H1 (cell line): Measurements from ENCODE around the gene CPNE4. TPM values are rescaled to one million over a fixed set of nuclear protein-coding genes. Genes with fewer than 3 reads are reported as not detected.
"Not testable (repeated sequence)": the region's sequence is repeated elsewhere in the genome, so short reads cannot be mapped to it uniquely, and the experiment has no call there.

Experiments used
- CTCF ChIA-PET: fragments of 300-600 bp; sonication (Branson Sonifier 250); formaldehyde crosslinking; loops from one replicate; lab custom pipeline; 2021; ENCODE audit not compliant: partially characterized antibody; lab: Charles Lee
- POLR2A ChIA-PET: fragments of 300-600 bp; sonication (Branson Sonifier 250); formaldehyde crosslinking; loops from one replicate; lab custom pipeline; 2021; ENCODE audit warnings: inconsistent platforms; ENCODE audit not compliant: partially characterized antibody; lab: Charles Lee
- DNase-seq, 2 experiments: peaks; one replicate each; pipeline versions ENCODE4 v3.0.0 to v3.0.0-alpha.2; 2010 to 2022; ENCODE audit warnings: low spot score in 2 of 2, low read depth in 1 of 2, mixed read lengths in 1 of 2
- FAIRE-seq: peaks from 2 replicates; lab custom pipeline; 2011; peaks lifted over from hg19 to GRCh38; lab: Jason Lieb, UNC
- H2AFZ ChIP-seq: 2 replicates; pipeline ENCODE4 v1.8.1; 2012; ENCODE audit warnings: low read length, inconsistent platforms
- H2AK5ac ChIP-seq: 2 replicates; pipeline ENCODE4 v1.6.1; 2013; ENCODE audit warnings: low read depth, low read length
- H2BK120ac ChIP-seq: replicated peaks from 2 replicates; pipeline ENCODE3; 2013; ENCODE audit warnings: low read depth, low read length, inconsistent platforms
- H2BK12ac ChIP-seq: 2 replicates; pipeline ENCODE4 v1.6.1; 2013; ENCODE audit warnings: low read depth, low read length
- H2BK15ac ChIP-seq: 2 replicates; pipeline ENCODE4 v1.6.1; 2013; ENCODE audit warnings: low read length
- H2BK20ac ChIP-seq: 2 replicates; pipeline ENCODE4 v1.6.1; 2013; ENCODE audit warnings: low read length
- H2BK5ac ChIP-seq: 2 replicates; pipeline ENCODE4 v1.6.1; 2013; ENCODE audit warnings: low read depth, low read length
- H3K14ac ChIP-seq: 2 replicates; pipeline ENCODE4 v1.6.1; 2013; ENCODE audit warnings: inconsistent platforms; ENCODE audit not compliant: insufficient read length
- H3K18ac ChIP-seq: 2 replicates; pipeline ENCODE4 v1.6.1; 2013; ENCODE audit warnings: low read length; ENCODE audit errors: extremely low read depth
- H3K23ac ChIP-seq: 2 replicates; pipeline ENCODE4 v1.6.1; 2013; ENCODE audit warnings: inconsistent platforms; ENCODE audit not compliant: insufficient read length
- H3K23me2 ChIP-seq: 2 replicates; pipeline ENCODE4 v1.6.1; 2013; ENCODE audit warnings: low read depth, low read length
- H3K27ac ChIP-seq: 2 replicates; pipeline ENCODE4 v1.6.1; 2011; ENCODE audit warnings: low read depth, low read length, inconsistent platforms
- H3K27me3 ChIP-seq, 4 experiments: replicated peaks in 1 of 4; 1 replicate in 1 of 4; 2 replicates in 3 of 4; pipeline versions ENCODE4 v1.6.1 to v1.8.1; 2011 to 2013; ENCODE audit warnings: low read length in 3 of 4, mild to moderate bottlenecking in 3 of 4, inconsistent platforms in 2 of 4, mixed read lengths in 2 of 4, moderate library complexity in 1 of 4; ENCODE audit not compliant: control insufficient read depth in 3 of 4, insufficient read depth in 3 of 4; ENCODE audit errors: extremely low read depth in 1 of 4
- H3K36me3 ChIP-seq, 4 experiments: 2 replicates each; pipeline versions ENCODE4 v1.6.1 to v1.8.1; 2011 to 2013; ENCODE audit warnings: mild to moderate bottlenecking in 4 of 4, low read length in 3 of 4, moderate library complexity in 2 of 4, control low read depth in 1 of 4, inconsistent platforms in 1 of 4; ENCODE audit not compliant: insufficient read depth in 4 of 4, control insufficient read depth in 2 of 4
- H3K4ac ChIP-seq: replicated peaks from 2 replicates; pipeline ENCODE3; 2013; ENCODE audit warnings: low read length, low read depth, mixed read lengths, inconsistent platforms; ENCODE audit not compliant: insufficient read length
- H3K4me1 ChIP-seq, 4 experiments: replicated peaks in 1 of 4; 1 replicate in 1 of 4; 2 replicates in 3 of 4; pipeline versions ENCODE4 v1.6.1 to v1.8.1; 2011 to 2013; ENCODE audit warnings: low read length in 3 of 4, inconsistent platforms in 2 of 4, mixed read lengths in 1 of 4; ENCODE audit not compliant: insufficient read depth in 4 of 4, control insufficient read depth in 3 of 4
- H3K4me2 ChIP-seq, 2 experiments: 2 replicates each; pipeline versions ENCODE4 v1.6.1 to v1.8.1; 2011 to 2013; ENCODE audit warnings: low read depth in 2 of 2, low read length in 2 of 2, control low read depth in 1 of 2, inconsistent platforms in 1 of 2, mild to moderate bottlenecking in 1 of 2; ENCODE audit not compliant: insufficient read depth in 1 of 2
- H3K4me3 ChIP-seq, 4 experiments: fragments of 200-600, 300-600 bp in 1 of 4; sonication (generic), shearing (Covaris generic), sonication (Bioruptor Twin) in 1 of 4; 2 replicates each; pipeline versions ENCODE4 v1.5.1 to v1.8.1; 2011 to 2016; ENCODE audit warnings: low read length in 4 of 4, low read depth in 3 of 4, control low read depth in 2 of 4, inconsistent platforms in 2 of 4, mild to moderate bottlenecking in 2 of 4, mixed read lengths in 1 of 4, moderate library complexity in 1 of 4; ENCODE audit not compliant: insufficient read depth in 2 of 4; ENCODE audit errors: extremely low read depth in 1 of 4
- H3K56ac ChIP-seq: replicated peaks from 2 replicates; pipeline ENCODE3; 2013; ENCODE audit warnings: low read depth, mild to moderate bottlenecking, mixed read lengths, low read length, inconsistent platforms; ENCODE audit not compliant: insufficient read length
- H3K79me1 ChIP-seq: 2 replicates; pipeline ENCODE4 v1.6.1; 2013; ENCODE audit warnings: low read depth, low read length, control low read depth
- H3K79me2 ChIP-seq, 2 experiments: 2 replicates each; pipeline versions ENCODE4 v1.6.1 to v1.8.1; 2012 to 2013; ENCODE audit warnings: low read length in 2 of 2, mild to moderate bottlenecking in 2 of 2, inconsistent platforms in 1 of 2; ENCODE audit not compliant: insufficient read depth in 2 of 2, control insufficient read depth in 1 of 2
- H3K9ac ChIP-seq, 4 experiments: replicated peaks in 1 of 4; 1 replicate in 1 of 4; 2 replicates in 3 of 4; pipeline versions ENCODE4 v1.6.1 to v1.8.1; 2011 to 2013; ENCODE audit warnings: low read depth in 3 of 4, low read length in 3 of 4, control low read depth in 2 of 4, mild to moderate bottlenecking in 2 of 4, moderate library complexity in 2 of 4, inconsistent platforms in 1 of 4; ENCODE audit errors: extremely low read depth in 1 of 4
- H3K9me3 ChIP-seq, 2 experiments: 2 replicates each; pipeline versions ENCODE4 v1.6.1 to v1.8.1; 2012 to 2013; ENCODE audit warnings: mild to moderate bottlenecking in 2 of 2, moderate library complexity in 2 of 2, control low read depth in 1 of 2, inconsistent platforms in 1 of 2, low read depth in 1 of 2, low read length in 1 of 2, mixed read lengths in 1 of 2; ENCODE audit not compliant: insufficient read depth in 2 of 2
- H4K20me1 ChIP-seq, 2 experiments: replicated peaks in 1 of 2; 2 replicates each; pipeline versions ENCODE3 to v1.8.1; 2011 to 2013; ENCODE audit warnings: inconsistent platforms in 2 of 2, low read length in 2 of 2, mild to moderate bottlenecking in 1 of 2; ENCODE audit not compliant: insufficient read depth in 2 of 2, control insufficient read depth in 1 of 2
- H4K5ac ChIP-seq: 2 replicates; pipeline ENCODE4 v1.6.1; 2013; ENCODE audit warnings: low read length, low read depth, mixed read lengths, inconsistent platforms; ENCODE audit not compliant: insufficient read length
- H4K8ac ChIP-seq: 2 replicates; pipeline ENCODE4 v1.8.0; 2013; ENCODE audit warnings: mild to moderate bottlenecking, moderate library complexity, low read length, inconsistent platforms; ENCODE audit not compliant: insufficient read depth; ENCODE audit errors: extremely low read depth
- H4K91ac ChIP-seq: replicated peaks from 2 replicates; pipeline ENCODE3; 2013; ENCODE audit warnings: low read length, mixed read lengths, inconsistent platforms; ENCODE audit not compliant: insufficient read length
- BCL11A ChIP-seq, 2 experiments: IDR thresholded peaks; one replicate each; pipeline ENCODE4 v1.6.1; 2011; ENCODE audit warnings: low read depth in 2 of 2, low read length in 2 of 2, mild to moderate bottlenecking in 2 of 2
- WGBS, 2 experiments: shearing (Covaris generic) in 1 of 2; methylation state at CpG; one replicate each; pipeline versions ENCODE4 v1.1.6 to v1.1.7; 2013 to 2015; ENCODE audit warnings: low lambda C conversion rate in 2 of 2, mixed read lengths in 2 of 2, inconsistent platforms in 1 of 2, low coverage in 1 of 2, missing lambda C conversion rate in 1 of 2; ENCODE audit not compliant: insufficient replicate concordance in 2 of 2, insufficient coverage in 1 of 2, insufficient read length in 1 of 2; ENCODE audit errors: extremely low coverage in 1 of 2, missing lambda C conversion rate in 1 of 2; 5-methylcytosine and 5-hydroxymethylcytosine counted together
- polyA plus RNA-seq, 7 experiments: library from polyadenylated mRNA; depleted of rRNA in 3 of 7; stranded (reverse) in 5 of 7; unstranded in 2 of 7; fragments of >200 nt in 5 of 7; fragments of 200-250 nt in 2 of 7; gene quantifications; 1 replicate in 5 of 7; 2 replicates in 1 of 7; 4 replicates in 1 of 7; pipeline versions ENCODE4 v1.2.1 to v1.2.3, GENCODE V29; 2011 to 2013; ENCODE audit warnings: missing spikeins in 2 of 7, mixed read lengths in 2 of 7
- total RNA-seq: library from RNA; stranded (reverse); fragmentation: NEBNext Ultra II Directional; extraction: Animal tissue kit (Norgen Biotek cat#: 25700); gene quantifications from 2 replicates; pipeline ENCODE4 v1.2.1, GENCODE V29; 2021

CPNE4 gene
- total and polyA plus RNA-seq, 2 of the 8 experiments (the other 6 are each of a cell fraction or from before 2014, with no cell fraction given), result 0.82 to 3.8 TPM

DNA sequence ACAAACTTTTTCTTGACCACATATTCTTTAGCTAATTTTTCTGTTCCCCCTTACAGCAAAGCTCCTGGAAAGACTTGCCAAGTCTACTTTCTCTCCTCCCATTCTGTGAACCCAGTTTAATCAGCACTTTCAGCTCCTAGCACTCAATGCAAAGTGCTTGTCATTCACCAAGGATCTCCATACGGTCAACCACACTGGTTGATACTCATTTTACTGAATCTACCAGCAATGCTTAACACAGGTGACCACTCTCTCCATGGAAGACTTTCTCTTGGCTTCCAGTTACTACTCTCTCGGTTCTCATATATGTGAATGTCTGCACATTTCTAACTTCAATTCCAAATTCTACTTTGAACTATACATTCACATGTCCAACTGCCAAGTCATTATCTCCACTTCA is 543.7 kb downstream of the CPNE4 start:
- Histone ChIP-seq H3K56ac (no peak overlapping the region), H3K36me3 (peaks cover 4 to 67% (median 26%) of the 10 kb centered on the region in 4 experiments; a peak in 7 of 8 replicates), H3K27me3 (no peaks in the 10 kb centered on the region), H3K18ac (no peak overlapping the region), H4K5ac (no peak overlapping the region), H3K23me2 (no peaks in the 10 kb centered on the region), H3K4me2 (no peak overlapping the region), H3K4me1 (no peaks in the 10 kb centered on the region), H4K8ac (no peak overlapping the region), H4K91ac (no peak overlapping the region), H3K27ac (no peak overlapping the region), H3K79me2 (peaks cover 0 to 40% of the 10 kb centered on the region in 2 experiments; a peak in 2 of 4 replicates), H2BK12ac (no peak overlapping the region), H3K9ac (no peak overlapping the region), H4K20me1 (peaks cover 4 to 6% of the 10 kb centered on the region in 2 experiments), H3K23ac (no peak overlapping the region), H2BK20ac (no peak overlapping the region), H2AK5ac (no peak overlapping the region), H2BK5ac (no peak overlapping the region), H2AFZ (no peak overlapping the region), H2BK120ac (no peak overlapping the region), H3K9me3 (no peaks in the 10 kb centered on the region), H3K4ac (no peak overlapping the region), H2BK15ac (no peak overlapping the region), H3K14ac (no peak overlapping the region), H3K79me1 (peaks cover 3% of the 10 kb centered on the region), H3K4me3 (no peak overlapping the region)
- CTCF ChIA-PET, result no interaction called here
- 84% methylated on average over 2 of the region's 2 CpGs; no CpG with 5 or more reads in 1 of the 2 experiments for WGBS, 2 experiments
- FAIRE-seq (no peak), DNase-seq (no peak)
- no peak for TF ChIP-seq BCL11A (IDR thresholded peaks at IDR 0.05; ENCODE audit: low read depth in 2 of 2, low read length in 2 of 2)
- POLR2A ChIA-PET, result interaction anchor here (0.6 to 2.5 kb wide), 3 partner anchors 9 to 621 kb away, joined by 4 to 19 read pairs (median 7); no protein-coding TSS in a partner anchor

- H4K20me1 ChIP-seq, H4K8ac ChIP-seq, H3K4me3 ChIP-seq, H2AK5ac ChIP-seq, H3K56ac ChIP-seq, H3K79me1 ChIP-seq, H4K91ac ChIP-seq, H2BK12ac ChIP-seq, H2BK15ac ChIP-seq, H3K23ac ChIP-seq, H3K9me3 ChIP-seq, H2BK5ac ChIP-seq, FAIRE-seq, CTCF ChIA-PET, H3K18ac ChIP-seq, H3K9ac ChIP-seq, H3K27ac ChIP-seq, H3K27me3 ChIP-seq, H2BK120ac ChIP-seq, H3K4me1 ChIP-seq, H2BK20ac ChIP-seq, H3K14ac ChIP-seq, DNase-seq, POLR2A ChIA-PET, H3K4me2 ChIP-seq, H2AFZ ChIP-seq, H3K4ac ChIP-seq, H4K5ac ChIP-seq, H3K23me2 ChIP-seq: not testable (repeated sequence)
- peaks cover 2 to 57% (median 15%) of the 10 kb centered on the region in 4 experiments for H3K36me3 ChIP-seq
- peaks cover 0 to 16% of the 10 kb centered on the region in 2 experiments; a peak in 2 of 4 replicates for H3K79me2 ChIP-seq
- WGBS, 2 experiments, result 81% methylated on average over 3 of the region's 3 CpGs; no CpG with 5 or more reads in 1 of the 2 experiments
Measured at GRCh38 chr3:131486545-131486944, 548.3 kb downstream of the CPNE4 start.
